SK-N-SH (cell line): Measurements from ENCODE around the gene PLCB1. TPM values are rescaled to one million over a fixed set of nuclear protein-coding genes. Genes with fewer than 3 reads are reported as not detected.

Experiments
- CTCF ChIA-PET: fragments of 300-600, 350-600 bp; formaldehyde crosslinking; extraction: SDS; loops from one replicate; lab custom pipeline; 2021; lab: Yijun Ruan, JAX
- POLR2A ChIA-PET: fragments of 350-600 bp; sonication (Branson Sonifier 250); formaldehyde crosslinking; extraction: SDS; loops from one replicate; lab custom pipeline; 2020; ENCODE audit warnings: antibody characterized with exemption, inconsistent platforms; lab: Yijun Ruan, JAX
- DNase-seq: peaks from one replicate; pipeline ENCODE4 v3.0.0; 2012
- H2AFZ ChIP-seq: fragments of 200-600 bp; sonication (generic); 2 replicates; pipeline ENCODE4 v1.8.1; 2016; ENCODE audit warnings: antibody characterized with exemption, mild to moderate bottlenecking, low read depth
- H3F3A ChIP-seq: fragments of 200-600 bp; sonication (generic); replicated peaks from 2 replicates; pipeline ENCODE3; 2016; ENCODE audit warnings: antibody characterized with exemption, mild to moderate bottlenecking; ENCODE audit not compliant: insufficient read depth
- H3K27ac ChIP-seq, 2 experiments: fragments of 200-500 bp in 1 of 2; fragments of 200-600 bp in 1 of 2; sonication (Bioruptor generic) in 1 of 2; sonication (generic), shearing (Covaris generic) in 1 of 2; 2 replicates each; pipeline versions ENCODE4 v1.5.1 to v1.6.1; 2014 to 2016; ENCODE audit warnings: low read depth in 2 of 2, inconsistent platforms in 1 of 2, low read length in 1 of 2, mild to moderate bottlenecking in 1 of 2, mixed read lengths in 1 of 2
- H3K27me3 ChIP-seq: fragments of 200-600 bp; sonication (generic), shearing (Covaris generic); 2 replicates; pipeline ENCODE4 v1.6.1; 2016; ENCODE audit warnings: mixed run types; ENCODE audit not compliant: insufficient read depth
- H3K36me3 ChIP-seq, 2 experiments: fragments of 200-500 bp in 1 of 2; fragments of 200-600 bp in 1 of 2; sonication (Bioruptor generic) in 1 of 2; sonication (generic) in 1 of 2; replicated peaks in 1 of 2; 2 replicates each; pipeline versions ENCODE3 to v1.5.1; 2014 to 2016; ENCODE audit warnings: low read length in 1 of 2, mild to moderate bottlenecking in 1 of 2; ENCODE audit not compliant: insufficient read depth in 2 of 2, control insufficient read depth in 1 of 2
- H3K4me1 ChIP-seq, 2 experiments: fragments of 200-500 bp in 1 of 2; fragments of 200-600 bp in 1 of 2; sonication (Bioruptor generic) in 1 of 2; sonication (generic), shearing (Covaris generic) in 1 of 2; 2 replicates each; pipeline versions ENCODE4 v1.5.1 to v1.6.1; 2014 to 2016; ENCODE audit warnings: low read depth in 1 of 2, low read length in 1 of 2, mixed run types in 1 of 2; ENCODE audit not compliant: insufficient read depth in 2 of 2, control insufficient read depth in 1 of 2
- H3K4me2 ChIP-seq: fragments of 200-600 bp; sonication (generic), shearing (Covaris generic); 2 replicates; pipeline ENCODE4 v1.6.1; 2017; ENCODE audit warnings: mixed run types
- H3K4me3 ChIP-seq, 2 experiments: fragments of 200-500 bp in 1 of 2; fragments of 200-600 bp in 1 of 2; sonication (Bioruptor generic) in 1 of 2; sonication (generic), shearing (Covaris generic) in 1 of 2; 2 replicates each; pipeline versions ENCODE4 v1.5.1 to v1.8.1; 2014 to 2016; ENCODE audit warnings: low read depth in 2 of 2, inconsistent platforms in 1 of 2, low read length in 1 of 2, mild to moderate bottlenecking in 1 of 2, mixed read lengths in 1 of 2, moderate library complexity in 1 of 2
- H3K79me2 ChIP-seq: fragments of 200-600 bp; sonication (generic); 2 replicates; pipeline ENCODE4 v1.8.1; 2017; ENCODE audit warnings: mild to moderate bottlenecking; ENCODE audit not compliant: insufficient read depth
- H3K9ac ChIP-seq: fragments of 200-600 bp; sonication (generic); 2 replicates; pipeline ENCODE4 v1.6.1; 2017; ENCODE audit warnings: mixed run types
- H3K9me2 ChIP-seq: fragments of 200-600 bp; sonication (generic); 2 replicates; pipeline ENCODE4 v1.6.1; 2017; ENCODE audit warnings: mixed run types
- H3K9me3 ChIP-seq: fragments of 200-600 bp; sonication (generic); 2 replicates; pipeline ENCODE4 v1.6.1; 2017; ENCODE audit warnings: mixed run types, mild to moderate bottlenecking, moderate library complexity
- H4K20me1 ChIP-seq: fragments of 200-600 bp; sonication (generic); 2 replicates; pipeline ENCODE4 v1.6.1; 2017; ENCODE audit warnings: mild to moderate bottlenecking, mixed run types; ENCODE audit not compliant: insufficient read depth
- CHD2 ChIP-seq: fragments of 150-350 bp; IDR thresholded peaks from 2 replicates; pipeline ENCODE4 v1.6.1; 2018; ENCODE audit warnings: low read length; ENCODE audit not compliant: partially characterized antibody
- ELF1 ChIP-seq: IDR thresholded peaks from 2 replicates; pipeline ENCODE4 v1.4.0; 2012
- EZH2phosphoT487 ChIP-seq: fragments of 200-600 bp; sonication (generic); IDR thresholded peaks from 2 replicates; pipeline ENCODE4 v1.6.1; 2017; ENCODE audit warnings: low read depth, mixed run types, mild to moderate bottlenecking, antibody characterized with exemption, moderate library complexity, borderline replicate concordance
- FOSL2 ChIP-seq: IDR thresholded peaks from 2 replicates; pipeline ENCODE4 v1.4.0; 2012; ENCODE audit warnings: low read depth, mild to moderate bottlenecking, moderate library complexity, borderline replicate concordance
- FOXJ3 ChIP-seq: sonication (generic); formaldehyde crosslinking; IDR thresholded peaks from 2 replicates; pipeline ENCODE4 v1.5.1; 2020; ENCODE audit warnings: mild to moderate bottlenecking, missing genetic modification reagents
- GABPA ChIP-seq: IDR thresholded peaks from 2 replicates; pipeline ENCODE4 v1.4.0; 2012; ENCODE audit warnings: low read depth, mild to moderate bottlenecking
- JUND ChIP-seq: IDR thresholded peaks from 2 replicates; pipeline ENCODE4 v1.4.0; 2012
- MXI1 ChIP-seq: IDR thresholded peaks from 2 replicates; pipeline ENCODE4 v1.6.1; 2012; ENCODE audit warnings: mild to moderate bottlenecking, low read depth, low read length, improper control_type of control experiment
- RFX5 ChIP-seq: IDR thresholded peaks from 2 replicates; pipeline ENCODE4 v1.6.1; 2012; ENCODE audit warnings: mild to moderate bottlenecking, improper control_type of control experiment, low read length
- SIN3A ChIP-seq: IDR thresholded peaks from 2 replicates; pipeline ENCODE4 v1.6.1; 2012; ENCODE audit warnings: low read depth, mild to moderate bottlenecking, low read length, moderate library complexity, borderline replicate concordance
- TAF1 ChIP-seq: IDR thresholded peaks from 2 replicates; pipeline ENCODE4 v1.6.1; 2012; ENCODE audit warnings: low read depth, mild to moderate bottlenecking, low read length, moderate library complexity, borderline replicate concordance
- WGBS: methylation state at CpG from one replicate; pipeline ENCODE4 v1.1.6; 2017; ENCODE audit warnings: low lambda C conversion rate; 5-methylcytosine and 5-hydroxymethylcytosine counted together
- polyA plus RNA-seq, 3 experiments: library from polyadenylated mRNA; depleted of rRNA; stranded (reverse); fragments of >200 nt; gene quantifications; 2 replicates each; pipeline ENCODE4 v1.2.3, GENCODE V29; 2012

PLCB1 gene
- polyA plus RNA-seq, 1 of the 3 experiments (the other 2 are of a cell fraction): 10.5 TPM

GRCh38 chr20:8095648-8096572 lies 36.2 kb upstream of the PLCB1 start:
- no peak overlapping the region for H3K4me3 ChIP-seq
- H3K9me3 ChIP-seq: no peaks in the 10 kb centered on the region
- H3K79me2 ChIP-seq: no peaks in the 10 kb centered on the region
- ChIA-PET POLR2A (no interaction called here), CTCF (interaction anchor here (0.6 to 1.9 kb wide), 2 partner anchors 21 to 626 kb away, joined by 3 to 6 read pairs; no protein-coding TSS in a partner anchor)
- peak overlapping the region in 1 of 2 experiments; percentile 24; a peak in 1 of 4 replicates for H3K27ac ChIP-seq
- WGBS: 24% methylated on average over 5 of the region's 5 CpGs
- no peaks in the 10 kb centered on the region for H3K9me2 ChIP-seq
- H3K27me3 ChIP-seq: no peaks in the 10 kb centered on the region
- peak overlapping the region; percentile 49; the same call in 1 of the 2 replicates for H2AFZ ChIP-seq
- H3F3A ChIP-seq: peaks cover 6% of the 10 kb centered on the region
- H3K36me3 ChIP-seq: no peaks in the 10 kb centered on the region
- peaks cover 0 to 9% of the 10 kb centered on the region in 2 experiments; a peak in 3 of 4 replicates for H3K4me1 ChIP-seq
- H3K9ac ChIP-seq: no peak overlapping the region
- no peaks in the 10 kb centered on the region for H4K20me1 ChIP-seq
- 0 out of 2 replicates have a peak, but pooled peaks have one; percentile 37 for TF ChIP-seq FOSL2
- TF ChIP-seq MXI1: no peak
- TF ChIP-seq TAF1: no peak
- TF ChIP-seq EZH2phosphoT487: no peak
- TF ChIP-seq RFX5: no peak
- DNase-seq: no peak
- no peak overlapping the region for H3K4me2 ChIP-seq

GRCh38 chr20:8097307-8097706 lies 34.8 kb upstream of the PLCB1 start:
- H3K4me2 ChIP-seq: no peak overlapping the region
- TF ChIP-seq CHD2 (no peak), FOSL2 (no peak), MXI1 (no peak), JUND (no peak), FOXJ3 (CRISPR knock-in tag) (no peak), SIN3A (no peak), ELF1 (no peak), GABPA (no peak)
- ChIA-PET CTCF (interaction anchor here (0.9 to 1.9 kb wide), 2 partner anchors 33 to 624 kb away, joined by 3 to 6 read pairs; no protein-coding TSS in a partner anchor), POLR2A (no interaction called here)
- no peaks in the 10 kb centered on the region for H3K36me3 ChIP-seq
- no peak overlapping the region for H3K9ac ChIP-seq
- DNase-seq: no peak
- WGBS: 45% methylated on average over 2 of the region's 2 CpGs
- no peaks in the 10 kb centered on the region for H3K9me3 ChIP-seq
- H3K27ac ChIP-seq: no peak overlapping the region
- peaks cover 6% of the 10 kb centered on the region for H3F3A ChIP-seq
- no peak overlapping the region for H3K4me3 ChIP-seq
- H3K4me1 ChIP-seq: peaks cover 0 to 9% of the 10 kb centered on the region in 2 experiments; a peak in 3 of 4 replicates
- no peaks in the 10 kb centered on the region for H3K9me2 ChIP-seq
- 0 out of 2 replicates have a peak overlapping the region, but pooled peaks have one; percentile 25 for H2AFZ ChIP-seq
- no peaks in the 10 kb centered on the region for H4K20me1 ChIP-seq
- H3K27me3 ChIP-seq: no peaks in the 10 kb centered on the region
- no peaks in the 10 kb centered on the region for H3K79me2 ChIP-seq
